H1 (cell line): Measurements from ENCODE around the gene CELSR3. TPM values are rescaled to one million over a fixed set of nuclear protein-coding genes. Genes with fewer than 3 reads are reported as not detected.
A peak's percentile ranks its signal among the peaks of the same experiment; 100 is the strongest.

ENCODE experiments used
- ASH2L ChIP-seq: fragments of 200-600, 300-600 bp; sonication (generic); IDR thresholded peaks from one replicate; pipeline ENCODE4 v1.7.1; 2017; ENCODE audit warnings: low read length
- CEBPB ChIP-seq: IDR thresholded peaks from 2 replicates; pipeline ENCODE4 v1.6.1; 2012; ENCODE audit warnings: low read depth, low read length
- CTCF ChIP-seq, 3 experiments: IDR thresholded peaks; 1 replicate in 2 of 3; 2 replicates in 1 of 3; pipeline versions ENCODE4 v1.5.1 to v1.6.1; 2011; ENCODE audit warnings: low read length in 3 of 3, mild to moderate bottlenecking in 3 of 3, inconsistent platforms in 2 of 3, low read depth in 1 of 3, moderate library complexity in 1 of 3; ENCODE audit not compliant: insufficient read depth in 1 of 3; ENCODE audit errors: control extremely low read depth in 1 of 3
- EGR1 ChIP-seq: IDR thresholded peaks from 2 replicates; pipeline ENCODE4 v1.6.1; 2011; ENCODE audit warnings: low read depth, low read length, borderline replicate concordance
- EZH2 ChIP-seq: fragments of 200-600 bp; sonication (generic); IDR thresholded peaks from 2 replicates; pipeline ENCODE4 v1.7.1; 2012; ENCODE audit warnings: low read depth, mild to moderate bottlenecking, moderate library complexity, low read length, inconsistent platforms; ENCODE audit not compliant: severe bottlenecking
- FOSL1 ChIP-seq: IDR thresholded peaks from 2 replicates; pipeline ENCODE4 v1.6.1; 2011; ENCODE audit warnings: mild to moderate bottlenecking, low read depth, low read length, moderate library complexity; ENCODE audit not compliant: insufficient read depth
- HDAC2 ChIP-seq, 2 experiments: fragments of 300-600 bp in 1 of 2; sonication (generic) in 1 of 2; IDR thresholded peaks; 2 replicates each; pipeline ENCODE4 v1.6.1; 2011 to 2012; ENCODE audit warnings: low read depth in 2 of 2, low read length in 2 of 2, mild to moderate bottlenecking in 2 of 2, moderate library complexity in 2 of 2, borderline replicate concordance in 1 of 2, inconsistent platforms in 1 of 2
- JUN ChIP-seq: IDR thresholded peaks from 2 replicates; pipeline ENCODE4 v1.6.1; 2011; ENCODE audit warnings: low read depth, mild to moderate bottlenecking, improper control_type of control experiment, low read length
- JUND ChIP-seq: IDR thresholded peaks from 2 replicates; pipeline ENCODE4 v1.6.1; 2011; ENCODE audit warnings: mild to moderate bottlenecking, improper control_type of control experiment, low read length
- KDM1A ChIP-seq: fragments of 200-600, 300-600 bp; sonication (generic); IDR thresholded peaks from 2 replicates; pipeline ENCODE4 v1.7.1; 2016; ENCODE audit warnings: mild to moderate bottlenecking, low read length, borderline replicate concordance
- MAFK ChIP-seq: IDR thresholded peaks from 2 replicates; pipeline ENCODE4 v1.6.1; 2012; ENCODE audit warnings: low read depth, mild to moderate bottlenecking, improper control_type of control experiment, low read length
- POLR2A ChIP-seq, 2 experiments: IDR thresholded peaks; 1 replicate in 1 of 2; 2 replicates in 1 of 2; pipeline ENCODE4 v1.6.1; 2011; ENCODE audit warnings: low read depth in 2 of 2, low read length in 2 of 2, mild to moderate bottlenecking in 2 of 2; ENCODE audit errors: control extremely low read depth in 1 of 2
- RFX5 ChIP-seq: IDR thresholded peaks from 2 replicates; pipeline ENCODE4 v1.6.1; 2011; ENCODE audit warnings: low read depth, low read length, improper control_type of control experiment, borderline replicate concordance
- RXRA ChIP-seq: IDR thresholded peaks from 2 replicates; pipeline ENCODE4 v1.6.1; 2011; ENCODE audit warnings: low read depth, mild to moderate bottlenecking, low read length, moderate library complexity; ENCODE audit not compliant: insufficient read depth
- SIN3A ChIP-seq, 2 experiments: IDR thresholded peaks in 1 of 2; conservative IDR thresholded peaks in 1 of 2; 2 replicates each; pipeline ENCODE4 v1.6.1; 2011 to 2012; ENCODE audit warnings: low read length in 2 of 2, improper control_type of control experiment in 1 of 2, low read depth in 1 of 2, mild to moderate bottlenecking in 1 of 2
- SIX5 ChIP-seq: IDR thresholded peaks from 2 replicates; pipeline ENCODE4 v1.6.1; 2011; ENCODE audit warnings: mild to moderate bottlenecking, low read depth, low read length
- SP4 ChIP-seq: IDR thresholded peaks from 2 replicates; pipeline ENCODE4 v1.6.1; 2012; ENCODE audit warnings: low read length, inconsistent platforms
- SUZ12 ChIP-seq: fragments of 200-600 bp; sonication (generic); IDR thresholded peaks from 2 replicates; pipeline ENCODE4 v1.6.1; 2012; ENCODE audit warnings: mild to moderate bottlenecking, inconsistent platforms, low read length, moderate library complexity, mixed read lengths
- TBP ChIP-seq: IDR thresholded peaks from 2 replicates; pipeline ENCODE4 v1.6.1; 2011; ENCODE audit warnings: low read depth, low read length, improper control_type of control experiment
- TEAD4 ChIP-seq: IDR thresholded peaks from 2 replicates; pipeline ENCODE4 v1.6.1; 2012; ENCODE audit warnings: low read depth, low read length, inconsistent platforms, mixed read lengths
- polyA plus RNA-seq, 7 experiments: library from polyadenylated mRNA; depleted of rRNA in 3 of 7; stranded (reverse) in 5 of 7; unstranded in 2 of 7; fragments of >200 nt in 5 of 7; fragments of 200-250 nt in 2 of 7; gene quantifications; 1 replicate in 5 of 7; 2 replicates in 1 of 7; 4 replicates in 1 of 7; pipeline versions ENCODE4 v1.2.1 to v1.2.3, GENCODE V29; 2011 to 2013; ENCODE audit warnings: missing spikeins in 2 of 7, mixed read lengths in 2 of 7
- total RNA-seq: library from RNA; stranded (reverse); fragmentation: NEBNext Ultra II Directional; extraction: Animal tissue kit (Norgen Biotek cat#: 25700); gene quantifications from 2 replicates; pipeline ENCODE4 v1.2.1, GENCODE V29; 2021
- TF ChIP-seq, protein P1 (sequence below): IDR thresholded peaks from 2 replicates; pipeline ENCODE4 v1.6.1; 2012; ENCODE audit warnings: inconsistent platforms

The CELSR3 gene
- total and polyA plus RNA-seq, 2 of the 8 experiments (the other 6 are each of a cell fraction or from before 2014, with no cell fraction given): 11.6 to 29.5 TPM

- TF ChIP-seq CEBPB (no peak), TEAD4 (peak; percentile 98), TBP (peak; percentile 73), FOSL1 (no peak), SIN3A (conservative IDR thresholded peaks at IDR 0.05 in 1 of 2, IDR thresholded peaks at IDR 0.05 in 1 of 2; ENCODE audit: low read depth in 1 of 2, low read length in 2 of 2) (peak; percentile 31 to 65; a peak in 2 of 4 replicates), EZH2 (no peak), SP4 (peak; percentile 35; the same call in 1 of the 2 replicates), SUZ12 (no peak), HDAC2 (IDR thresholded peaks at IDR 0.05; ENCODE audit: borderline replicate concordance in 1 of 2, low read depth in 2 of 2, low read length in 2 of 2) (peak in 1 of 2 experiments; percentile 75; a peak in 1 of 4 replicates), ASH2L (peak; percentile 91), MAFK (no peak), RXRA (no peak), KDM1A (no peak), RFX5 (peak; percentile 49; the same call in 1 of the 2 replicates), CTCF (IDR thresholded peaks at IDR 0.05; ENCODE audit: control extremely low read depth in 1 of 3, insufficient read depth in 1 of 3, low read depth in 1 of 3, low read length in 3 of 3) (peak in 2 of 3 experiments; percentile 67 to 91; a peak in 3 of 4 replicates), SIX5 (no peak), JUND (peak; percentile 88; the same call in 1 of the 2 replicates), JUN (0 out of 2 replicates have a peak, but pooled peaks have one; percentile 16), EGR1 (no peak), POLR2A (IDR thresholded peaks at IDR 0.05; ENCODE audit: control extremely low read depth in 1 of 2, low read depth in 2 of 2, low read length in 2 of 2) (peak in 1 of 2 experiments; percentile 68; a peak in 2 of 3 replicates)
- TF ChIP-seq, protein P1, sequence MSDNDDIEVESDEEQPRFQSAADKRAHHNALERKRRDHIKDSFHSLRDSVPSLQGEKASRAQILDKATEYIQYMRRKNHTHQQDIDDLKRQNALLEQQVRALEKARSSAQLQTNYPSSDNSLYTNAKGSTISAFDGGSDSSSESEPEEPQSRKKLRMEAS: peak; percentile 98
These were observed 1.0 kb upstream of the CELSR3 start (continued) for GRCh38 chr3:48663489-48664312.
